GM19351 (cell line): Measurements from ENCODE around the gene MPHOSPH10.
"Not testable (repeated sequence)": the region's sequence is repeated elsewhere in the genome, so short reads cannot be mapped to it uniquely, and the experiment has no call there.

Source experiments
- ATAC-seq: cut with Tn5 transposase; IDR thresholded peaks from one replicate; pipeline ENCODE4 v1.9.1; 2021; ENCODE audit warnings: mild to moderate bottlenecking, moderate library complexity; ENCODE audit not compliant: unreplicated experiment

Gene MPHOSPH10

GRCh38 chr2:71121479-71121878, 9.0 kb upstream of the MPHOSPH10 start:
- ATAC-seq: no peak

- no peak for ATAC-seq
Measured at GRCh38 chr2:71122387-71123298, 7.8 kb upstream of the MPHOSPH10 start.

- no peak for ATAC-seq
Measured at GRCh38 chr2:71125506-71126294, 4.7 kb upstream of the MPHOSPH10 start.

- no peak for ATAC-seq
Measured at GRCh38 chr2:71126957-71127356, 3.5 kb upstream of the MPHOSPH10 start.

DNA sequence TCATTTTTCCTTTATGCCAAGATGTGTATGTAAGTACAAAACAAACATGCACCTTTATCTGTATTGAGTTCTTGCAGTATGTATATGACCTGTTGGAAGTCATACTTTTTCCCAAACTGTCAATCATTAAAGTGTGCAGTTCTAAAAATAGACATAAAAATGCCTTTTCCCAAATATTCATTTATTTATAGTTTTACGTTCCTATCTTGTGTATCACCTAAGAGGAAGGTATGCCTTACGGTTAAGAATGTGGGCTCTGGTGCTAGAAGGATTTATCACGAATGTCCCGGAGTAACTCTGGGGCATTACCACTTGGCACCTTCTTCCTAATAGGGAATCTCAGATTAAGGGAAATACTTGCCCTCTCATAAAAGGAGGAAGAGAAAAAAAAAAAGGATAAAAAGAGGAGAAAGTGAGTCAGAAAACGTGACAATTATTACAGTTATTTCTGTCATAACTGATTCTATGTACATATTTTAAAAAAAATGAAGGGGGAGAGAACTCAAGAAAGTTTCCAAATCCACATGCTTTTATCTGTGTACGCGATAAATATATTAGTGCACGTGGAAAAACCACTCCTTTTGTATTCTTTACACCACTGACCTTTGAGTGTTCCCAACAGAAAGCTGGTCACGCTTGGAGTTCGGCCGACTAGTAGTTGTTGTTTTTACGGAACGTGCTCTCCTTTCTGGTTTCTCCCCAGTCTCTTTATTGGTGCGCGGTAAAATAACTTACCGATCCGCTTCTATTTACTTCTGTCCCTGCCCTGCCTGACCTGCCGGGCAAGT, 1.1 kb upstream of the MPHOSPH10 start:
- no peak for ATAC-seq

GRCh38 chr2:71129902-71130151, 607 bp upstream of the MPHOSPH10 start:
- ATAC-seq: peak; percentile 42

GRCh38 chr2:71130905-71131244, 441 bp downstream of the MPHOSPH10 start:
- peak; percentile 29 for ATAC-seq

DNA sequence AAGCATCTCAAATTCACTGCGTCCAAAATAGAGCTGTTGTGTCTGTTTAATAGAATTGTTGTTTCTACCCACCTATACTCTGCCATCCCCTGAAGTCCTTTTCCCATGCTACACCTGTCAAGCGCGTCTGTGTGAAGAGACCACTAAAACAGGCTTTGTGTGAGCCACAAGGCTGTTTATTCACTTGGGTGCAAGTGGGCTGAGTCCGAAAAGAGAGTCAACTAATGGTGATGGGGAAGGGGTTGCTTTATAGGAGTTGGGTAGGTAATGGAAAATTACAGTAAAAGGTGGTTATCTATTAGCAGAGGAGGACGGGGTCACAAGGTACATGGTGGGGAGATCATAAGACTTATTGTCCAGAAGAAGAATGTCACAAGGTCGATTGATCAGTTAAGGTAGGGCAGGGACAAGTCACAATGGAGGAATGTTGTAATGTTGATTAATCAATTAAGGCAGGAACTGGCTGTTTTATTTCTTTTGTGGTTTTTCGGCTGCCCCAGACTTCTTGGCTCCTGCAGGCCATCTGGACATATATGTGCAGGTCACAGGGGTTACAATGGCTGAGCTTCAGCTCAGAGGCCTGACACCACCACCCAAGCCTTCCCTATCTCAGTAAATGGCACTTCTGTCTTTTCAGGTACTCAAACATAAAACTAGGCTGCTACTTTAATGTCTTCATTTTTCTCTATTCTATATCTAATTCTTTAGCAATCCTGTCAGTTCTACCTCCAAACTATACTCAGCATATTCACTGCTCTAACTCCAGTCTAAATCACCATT, 1.1 kb downstream of the MPHOSPH10 start:
- not testable (repeated sequence) for ATAC-seq

DNA sequence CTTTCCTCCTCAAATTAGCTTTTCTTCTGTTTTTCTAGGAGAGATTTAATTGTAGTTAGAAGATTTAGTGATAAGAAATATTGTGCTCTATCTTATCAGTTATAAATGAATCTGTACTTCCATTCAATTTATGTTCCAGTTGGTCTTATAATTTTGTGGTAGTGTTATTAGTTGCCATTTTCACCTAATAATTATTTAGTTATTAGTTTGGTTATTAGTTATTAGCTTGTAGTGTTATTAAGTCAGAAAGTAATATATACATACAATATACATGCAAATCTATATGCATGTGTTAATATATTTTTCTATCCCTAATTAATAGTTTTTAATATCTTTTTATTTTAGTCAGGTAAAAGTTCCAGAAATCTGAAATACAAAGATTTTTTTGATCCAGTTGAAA, 3.2 kb downstream of the MPHOSPH10 start:
- no peak for ATAC-seq

DNA sequence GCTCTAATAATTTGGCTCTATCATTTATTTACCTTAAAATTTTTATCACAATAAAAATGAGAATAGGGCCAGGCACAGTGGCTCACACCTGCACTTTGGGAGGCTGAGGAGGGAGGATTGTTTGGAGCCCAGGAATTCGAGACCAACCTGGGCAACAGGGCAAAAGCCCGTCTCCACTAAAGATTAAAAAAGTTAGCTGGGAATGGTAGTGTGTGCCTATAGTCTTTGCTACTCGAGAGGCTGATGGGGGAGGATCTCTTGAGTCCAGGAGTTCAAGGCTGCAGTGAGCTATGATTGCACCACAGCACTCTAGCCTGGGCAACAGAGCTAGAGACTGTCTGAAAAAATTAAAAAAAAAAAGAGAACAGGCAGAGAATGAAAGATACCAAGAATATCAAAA, 5.7 kb downstream of the MPHOSPH10 start:
- no peak for ATAC-seq

- no peak for ATAC-seq
Measured at GRCh38 chr2:71143782-71144181, 13.3 kb downstream of the MPHOSPH10 start.

GRCh38 chr2:71148506-71149063, 18.2 kb downstream of the MPHOSPH10 start:
- ATAC-seq: no peak

- ATAC-seq: no peak
Measured at GRCh38 chr2:71150082-71150816, 19.8 kb downstream of the MPHOSPH10 start.

DNA sequence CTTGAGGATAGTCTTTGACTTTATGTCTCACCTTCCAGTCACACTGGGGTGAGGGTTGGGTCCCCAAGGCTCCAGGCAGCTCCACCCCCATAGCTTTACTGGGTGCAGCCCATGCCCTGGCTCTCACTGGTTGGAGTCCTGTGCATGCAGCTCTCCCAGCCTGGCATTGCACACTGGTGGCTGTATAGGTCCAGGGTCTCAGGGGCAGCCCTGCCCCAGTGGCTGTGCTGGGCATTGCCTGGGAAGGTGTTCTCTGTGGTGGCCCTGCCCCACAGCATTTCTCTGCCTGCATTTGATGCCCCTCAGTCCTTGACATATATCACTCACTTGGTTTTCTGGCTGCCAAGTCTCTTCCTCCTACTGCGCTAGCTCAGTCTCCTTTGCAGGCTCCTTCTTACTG, 21.2 kb downstream of the MPHOSPH10 start:
- ATAC-seq: no peak

- ATAC-seq: no peak
Measured at GRCh38 chr2:71153585-71154224, 23.3 kb downstream of the MPHOSPH10 start.

GRCh38 chr2:71154279-71154678, 23.8 kb downstream of the MPHOSPH10 start:
- no peak for ATAC-seq

DNA sequence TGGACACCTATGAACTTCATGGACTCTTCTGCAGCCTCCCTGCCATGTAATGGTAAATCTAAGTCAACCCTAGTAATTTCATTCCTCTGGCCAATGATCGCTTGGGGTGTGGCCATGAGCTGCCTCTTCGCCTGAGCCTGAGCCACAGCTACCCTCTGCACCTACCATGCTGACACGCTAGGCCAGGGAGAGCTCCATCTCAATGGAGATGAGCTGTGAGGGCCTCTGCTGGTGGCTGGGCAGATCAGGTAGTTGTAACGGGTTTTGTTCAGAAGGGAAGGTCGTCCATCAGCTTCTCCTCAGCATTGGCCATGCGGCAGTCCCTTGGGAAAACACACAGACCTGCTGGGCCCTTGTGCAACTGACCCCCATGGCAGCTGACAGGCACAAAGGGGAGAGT, 24.4 kb downstream of the MPHOSPH10 start:
- ATAC-seq: peak; percentile 80

DNA sequence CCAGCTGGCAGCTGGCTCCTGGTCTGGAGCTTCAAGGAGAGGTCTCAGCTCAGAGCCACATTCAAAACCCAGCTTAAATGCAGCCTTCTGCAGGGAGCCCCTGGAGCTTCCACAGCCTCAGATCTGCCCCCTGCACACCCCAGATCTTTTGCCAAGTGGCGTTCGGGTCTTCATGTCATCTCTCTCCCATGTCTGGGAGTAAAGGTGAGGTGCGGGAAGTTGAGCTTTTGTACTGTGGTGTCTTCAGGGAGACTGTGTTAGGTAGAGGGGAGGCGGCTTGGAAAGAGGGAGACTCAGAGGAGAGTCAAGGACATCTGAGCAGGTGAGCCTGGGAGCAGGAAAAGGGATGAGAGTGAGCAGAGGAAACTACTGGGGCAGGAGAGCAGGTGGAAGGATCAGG, 25.4 kb downstream of the MPHOSPH10 start:
- no peak for ATAC-seq

GRCh38 chr2:71156573-71156972, 26.1 kb downstream of the MPHOSPH10 start:
- ATAC-seq: no peak
